ENCODE results near the gene GMPPA.

Gene GMPPA

GRCh38 chr2:219543596-219544358 lies 45.1 kb downstream of the GMPPA start, which contains the start of the genes CHPF and TMEM198:
CHPF (minus strand) TSS chr2:219543809; CDS start chr2:219543538, 271 bp downstream.
TMEM198 (plus strand) TSS chr2:219544028; CDS start chr2:219544728, 700 bp downstream.
- H3K4me3 ChIP-seq (ENCODE audit: low read depth, low read length): peak within 1 kb of the TSS; percentile 68
- TF ChIP-seq CTCF (IDR thresholded peaks at IDR 0.05; ENCODE audit: low read depth, low read length): no peak
- DNase-seq (ENCODE audit: low read depth, low spot score): peak; percentile 99
- in situ Hi-C loops (cut with HindIII; ENCODE audit: low sequenced_read_pairs): no loop called here

- in situ Hi-C loops (cut with HindIII; ENCODE audit: low sequenced_read_pairs): no loop called here
- no peak for DNase-seq (ENCODE audit: low read depth, low spot score)
- H3K4me3 ChIP-seq (ENCODE audit: low read depth, low read length): no peak overlapping the region
- TF ChIP-seq CTCF (IDR thresholded peaks at IDR 0.05; ENCODE audit: low read depth, low read length): no peak
Observed at GRCh38 chr2:219544567-219544966, 45.9 kb downstream of the GMPPA start.

DNA sequence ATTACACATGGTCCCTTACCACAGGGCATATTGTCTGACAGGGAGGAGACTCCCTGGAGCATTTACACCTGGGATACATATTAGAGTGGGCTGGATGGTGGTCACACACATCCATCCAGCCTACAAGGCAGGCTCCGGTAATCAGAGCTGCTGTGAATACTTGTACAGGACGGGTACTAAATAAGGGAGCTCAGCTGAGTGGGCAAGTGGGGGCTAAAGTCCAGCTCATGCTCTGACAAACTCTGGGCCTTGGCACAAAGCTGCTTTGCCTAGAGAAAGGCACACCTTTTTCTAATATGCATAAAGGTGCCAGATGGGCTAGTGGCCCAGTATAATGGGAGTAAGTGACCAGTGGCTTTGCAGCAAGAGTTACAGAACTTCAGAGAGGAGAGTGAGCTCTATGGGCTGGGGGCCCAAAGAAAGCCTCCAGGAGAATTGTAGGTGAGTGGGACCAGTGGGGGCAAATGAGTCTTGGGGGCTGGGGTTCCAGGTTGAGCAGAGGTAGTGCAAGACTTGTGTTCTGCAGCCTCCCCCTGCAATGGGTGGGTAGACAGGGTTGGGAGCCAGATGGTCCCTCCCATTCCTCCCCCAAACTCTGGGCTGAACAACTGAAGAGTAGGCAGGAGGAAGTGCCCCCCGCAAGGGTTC lies 46.7 kb downstream of the GMPPA start:
- H3K4me3 ChIP-seq (ENCODE audit: low read depth, low read length): no peak overlapping the region
- no peak for TF ChIP-seq CTCF (IDR thresholded peaks at IDR 0.05; ENCODE audit: low read depth, low read length)
- in situ Hi-C loops (cut with HindIII; ENCODE audit: low sequenced_read_pairs): no loop called here
- no peak for DNase-seq (ENCODE audit: low read depth, low spot score)

GRCh38 chr2:219545943-219546352 lies 47.3 kb downstream of the GMPPA start:
- no peak for DNase-seq (ENCODE audit: low read depth, low spot score)
- H3K4me3 ChIP-seq (ENCODE audit: low read depth, low read length): no peak overlapping the region
- in situ Hi-C loops (cut with HindIII; ENCODE audit: low sequenced_read_pairs): no loop called here
- TF ChIP-seq CTCF (IDR thresholded peaks at IDR 0.05; ENCODE audit: low read depth, low read length): no peak

DNA sequence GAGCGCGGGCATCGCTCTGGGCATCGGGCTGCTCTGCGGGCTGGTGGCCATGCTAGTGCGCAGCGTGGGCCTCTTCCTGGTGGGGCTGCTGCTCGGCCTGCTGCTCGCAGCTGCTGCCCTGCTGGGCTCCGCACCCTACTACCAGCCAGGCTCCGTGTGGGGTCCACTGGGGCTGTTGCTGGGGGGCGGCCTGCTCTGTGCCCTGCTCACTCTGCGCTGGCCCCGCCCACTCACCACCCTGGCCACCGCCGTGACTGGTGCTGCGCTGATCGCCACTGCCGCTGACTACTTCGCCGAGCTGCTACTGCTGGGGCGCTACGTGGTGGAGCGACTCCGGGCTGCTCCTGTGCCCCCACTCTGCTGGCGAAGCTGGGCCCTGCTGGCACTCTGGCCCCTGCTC lies 48.9 kb downstream of the GMPPA start:
- no peak for TF ChIP-seq CTCF (IDR thresholded peaks at IDR 0.05; ENCODE audit: low read depth, low read length)
- in situ Hi-C loops (cut with HindIII; ENCODE audit: low sequenced_read_pairs): no loop called here
- H3K4me3 ChIP-seq (ENCODE audit: low read depth, low read length): no peak overlapping the region
- DNase-seq (ENCODE audit: low read depth, low spot score): no peak

GRCh38 chr2:219548990-219549389 lies 50.3 kb downstream of the GMPPA start:
- no peak for DNase-seq (ENCODE audit: low read depth, low spot score)
- no peak for TF ChIP-seq CTCF (IDR thresholded peaks at IDR 0.05; ENCODE audit: low read depth, low read length)
- H3K4me3 ChIP-seq (ENCODE audit: low read depth, low read length): no peak overlapping the region
- in situ Hi-C loops (cut with HindIII; ENCODE audit: low sequenced_read_pairs): no loop called here
